K562 (cell line): ENCODE measurements around the gene PRXL2A. TPM values are rescaled to one million over a fixed set of nuclear protein-coding genes. Genes with fewer than 3 reads are reported as not detected.

Experiments
- ATAC-seq: fragments of 200-7000 bp; cut with Tn5 transposase; 3 replicates; pipeline ENCODE4 v1.9.1; 2020; ENCODE audit warnings: moderate library complexity
- BruUV-seq: library from RNA; stranded (reverse); fragments of 400-500 nt; replicated peaks from 2 replicates; lab custom pipeline; 2021; lab: Mats Ljungman, UMichigan
- CTCF ChIA-PET: fragments of 300-600 bp; formaldehyde crosslinking; extraction: SDS; loops from one replicate; lab custom pipeline; 2021; ENCODE audit warnings: low intra/inter-chr PET ratio; lab: Yijun Ruan, JAX
- POLR2A ChIA-PET: fragments of 300-600, 350-650 bp; sonication (Branson Sonifier 250); formaldehyde crosslinking; extraction: SDS; loops from one replicate; lab custom pipeline; 2021; ENCODE audit warnings: antibody characterized with exemption, inconsistent platforms; lab: Yijun Ruan, JAX
- DNase-seq, 4 experiments: peaks; one replicate each; pipeline versions ENCODE4 v3.0.0 to v3.0.0-alpha.2; 2011 to 2018; ENCODE audit warnings: low spot score in 3 of 4, mixed read lengths in 3 of 4; ENCODE audit errors: extremely low read depth in 1 of 4
- FAIRE-seq: peaks from 2 replicates; lab custom pipeline; 2011; peaks lifted over from hg19 to GRCh38; lab: Jason Lieb, UNC
- H2AFZ ChIP-seq: 2 replicates; pipeline ENCODE4 v1.6.0; 2011; ENCODE audit warnings: low read depth, low read length, control low read depth, inconsistent platforms
- H3K27ac ChIP-seq: fragments of 200-600 bp; 3 replicates; pipeline ENCODE4 v1.8.0; 2011; ENCODE audit warnings: low read depth, mild to moderate bottlenecking, control low read depth, inconsistent platforms, low read length, moderate library complexity, mixed read lengths; ENCODE audit errors: extremely low read depth
- H3K27me3 ChIP-seq, 2 experiments: fragments of 300-600 bp in 1 of 2; 2 replicates in 1 of 2; 3 replicates in 1 of 2; pipeline versions ENCODE4 v1.6.0 to v1.8.0; 2011; ENCODE audit warnings: inconsistent platforms in 2 of 2, low read length in 2 of 2, mild to moderate bottlenecking in 1 of 2, mixed read lengths in 1 of 2, moderate library complexity in 1 of 2; ENCODE audit not compliant: control insufficient read depth in 2 of 2, insufficient read depth in 2 of 2
- H3K36me3 ChIP-seq: fragments of 300-600 bp; 3 replicates; pipeline ENCODE4 v1.8.0; 2011; ENCODE audit warnings: mild to moderate bottlenecking, low read length, inconsistent platforms; ENCODE audit not compliant: control insufficient read depth, insufficient read depth
- H3K4me1 ChIP-seq, 2 experiments: fragments of 200-600 bp in 1 of 2; replicated peaks in 1 of 2; 2 replicates in 1 of 2; 3 replicates in 1 of 2; pipeline versions ENCODE4 v1.5.1 to v1.8.0; 2011; ENCODE audit warnings: inconsistent platforms in 2 of 2, low read length in 2 of 2, mild to moderate bottlenecking in 1 of 2, mixed read lengths in 1 of 2, moderate library complexity in 1 of 2; ENCODE audit not compliant: control insufficient read depth in 2 of 2, insufficient read depth in 2 of 2
- H3K4me2 ChIP-seq: 2 replicates; pipeline ENCODE4 v1.6.1; 2011; ENCODE audit warnings: low read length, control low read depth, inconsistent platforms, mixed read lengths; ENCODE audit not compliant: insufficient read depth
- H3K4me3 ChIP-seq: fragments of 200-600 bp; sonication (generic), shearing (Covaris generic); 2 replicates; pipeline ENCODE4 v1.5.1; 2016; ENCODE audit warnings: control low read depth, inconsistent platforms
- H3K79me2 ChIP-seq: fragments of 200-600 bp; 3 replicates; pipeline ENCODE4 v1.8.0; 2011; ENCODE audit warnings: low read length, inconsistent platforms; ENCODE audit not compliant: control insufficient read depth, insufficient read depth
- H3K9ac ChIP-seq, 2 experiments: 2 replicates each; pipeline versions ENCODE4 v1.6.0 to v1.6.1; 2011; ENCODE audit warnings: low read depth in 2 of 2, low read length in 2 of 2, control low read depth in 1 of 2, inconsistent platforms in 1 of 2, mild to moderate bottlenecking in 1 of 2, mixed read lengths in 1 of 2; ENCODE audit not compliant: insufficient read depth in 1 of 2
- H3K9me1 ChIP-seq: one replicate; pipeline ENCODE4 v1.6.0; 2011; ENCODE audit warnings: inconsistent platforms, mild to moderate bottlenecking, low read length, moderate library complexity; ENCODE audit not compliant: control insufficient read depth, insufficient read depth
- H3K9me3 ChIP-seq: replicated peaks from 2 replicates; pipeline ENCODE4 v1.5.1; 2011; ENCODE audit warnings: low read depth, low read length, inconsistent platforms; ENCODE audit not compliant: control insufficient read depth, insufficient read depth
- H4K20me1 ChIP-seq: replicated peaks from 2 replicates; pipeline ENCODE4 v1.6.1; 2011; ENCODE audit warnings: low read length, inconsistent platforms, mixed read lengths; ENCODE audit not compliant: control insufficient read depth, insufficient read depth
- CBFA2T2 ChIP-seq: fragments of 450-650 bp; conservative IDR thresholded peaks from 2 replicates; pipeline ENCODE4 v1.6.1; 2017; ENCODE audit warnings: mild to moderate bottlenecking
- CEBPZ ChIP-seq: fragments of 150-350 bp; IDR thresholded peaks from 2 replicates; pipeline ENCODE4 v1.6.1; 2014; ENCODE audit warnings: low read depth, mild to moderate bottlenecking, low read length, borderline replicate concordance
- DEAF1 ChIP-seq: fragments of 450-650 bp; formaldehyde crosslinking; IDR thresholded peaks from 2 replicates; pipeline ENCODE4 v1.4.0; 2020; ENCODE audit warnings: mild to moderate bottlenecking, moderate library complexity
- DPF2 ChIP-seq: fragments of 450-650 bp; IDR thresholded peaks from 2 replicates; pipeline ENCODE4 v1.6.1; 2016
- ESRRB ChIP-seq: fragments of 250-450 bp; sonication (Bioruptor Pico); IDR thresholded peaks from 2 replicates; pipeline ENCODE4 v1.5.0; 2020; ENCODE audit warnings: mild to moderate bottlenecking, moderate library complexity, borderline replicate concordance
- MLLT1 ChIP-seq, 2 experiments: fragments of 450-650 bp; IDR thresholded peaks; 2 replicates each; pipeline ENCODE4 v1.6.1; 2016
- MTA2 ChIP-seq: fragments of 450-650 bp; IDR thresholded peaks from 2 replicates; pipeline ENCODE4 v1.6.1; 2016; ENCODE audit warnings: low read depth
- NR2C2 ChIP-seq, 2 experiments: fragments of 200-800 bp in 1 of 2; sonication (Bioruptor generic) in 1 of 2; sonication (generic) in 1 of 2; formaldehyde crosslinking in 1 of 2; IDR thresholded peaks; 2 replicates each; pipeline versions ENCODE4 v1.6.1 to v1.8.0; 2016 to 2022; ENCODE audit warnings: mild to moderate bottlenecking in 1 of 2, missing compliant biosample characterization in 1 of 2, missing genetic modification characterization in 1 of 2, missing genetic modification reagents in 1 of 2
- RB1 ChIP-seq: fragments of 450-650 bp; IDR thresholded peaks from 2 replicates; pipeline ENCODE4 v1.6.1; 2017; ENCODE audit warnings: low read depth, mild to moderate bottlenecking
- TAL1 ChIP-seq: fragments of 450-650 bp; IDR thresholded peaks from 2 replicates; pipeline ENCODE4 v1.6.1; 2016; ENCODE audit warnings: mild to moderate bottlenecking
- ZMIZ1 ChIP-seq, 2 experiments: fragments of 150-350 bp in 1 of 2; IDR thresholded peaks; 2 replicates each; pipeline ENCODE4 v1.6.1; 2012 to 2016; ENCODE audit warnings: low read depth in 2 of 2, low read length in 2 of 2, mild to moderate bottlenecking in 1 of 2, moderate library complexity in 1 of 2
- WGBS: fragments of 100-300 bp; shearing (Covaris generic); methylation state at CpG from one replicate; pipeline ENCODE4 v1.1.6; 2016; ENCODE audit warnings: low coverage, mixed read lengths; ENCODE audit not compliant: insufficient coverage; ENCODE audit errors: missing lambda C conversion rate; 5-methylcytosine and 5-hydroxymethylcytosine counted together
- in situ Hi-C: fragments of 300-500 bp; cut with MboI; formaldehyde crosslinking; loops from 4 replicates; pipeline ENCODE4 v1.15.0; 2018; ENCODE audit warnings: inconsistent platforms, mixed read lengths
- intact Hi-C: fragments of 100-400 bp; cut with micrococcal nuclease; formaldehyde crosslinking; loops from 2 replicates; pipeline ENCODE4 v1.14.2; 2022
- polyA plus RNA-seq, 8 experiments: library from polyadenylated mRNA; depleted of rRNA in 4 of 8; stranded (reverse) in 5 of 8; unstranded in 3 of 8; fragments of >200 nt; fragmentation: Nextera tagmentation in 2 of 8; fragmentation: Illumina TruSeq in 1 of 8; extraction: Ambion mirVana in 2 of 8; extraction: Trizol in 1 of 8; gene quantifications; 2 replicates each; pipeline versions ENCODE4 v1.2.1 to v1.2.3, GENCODE V29; 2011 to 2014; ENCODE audit warnings: inconsistent platforms in 1 of 8, missing spikeins in 1 of 8
- total RNA-seq, 7 experiments: library from RNA; depleted of rRNA in 6 of 7; stranded (reverse); fragments of >200 nt in 6 of 7; fragmentation: Illumina TruSeq in 2 of 7; extraction: Trizol in 2 of 7; gene quantifications; 2 replicates each; pipeline versions ENCODE4 v1.2.1 to v1.2.3, GENCODE V29; 2011 to 2021; ENCODE audit warnings: low replicate concordance in 1 of 7

Gene PRXL2A
- total and polyA plus RNA-seq, 9 of the 15 experiments (the other 6 are each of a cell fraction or from before 2014, with no cell fraction given): 0.14 to 1.2 (median 0.75) TPM

GRCh38 chr10:80407812-80408241 lies 524 bp upstream of the PRXL2A start:
- 0 out of 2 replicates have a peak, but pooled peaks cover 2% of the 10 kb centered on the region for H3K9me3 ChIP-seq
- H3K79me2 ChIP-seq: no peaks in the 10 kb centered on the region
- no peak overlapping the region for H3K9ac ChIP-seq
- H3K4me2 ChIP-seq: no peak overlapping the region
- no peaks in the 10 kb centered on the region for H3K36me3 ChIP-seq
- POLR2A ChIA-PET: interaction anchor here (0.5 to 1.5 kb wide), 5 partner anchors 12 to 1075 kb away, joined by 3 read pairs; no protein-coding TSS in a partner anchor
- CTCF ChIA-PET: no interaction called here
- no peaks in the 10 kb centered on the region for H3K9me1 ChIP-seq
- no peaks in the 10 kb centered on the region for H4K20me1 ChIP-seq
- FAIRE-seq (no peak), ATAC-seq (no peak), DNase-seq (no peak)
- no TSS peak for BruUV-seq
- peaks cover 6 to 10% of the 10 kb centered on the region in 2 experiments; a peak in 4 of 5 replicates for H3K4me1 ChIP-seq
- in situ Hi-C loops: no loop called here
- no peak overlapping the region for H3K27ac ChIP-seq
- no peak overlapping the region for H3K4me3 ChIP-seq
- WGBS: 49% methylated on average over 15 of the region's 16 CpGs
- H3K27me3 ChIP-seq: peaks cover 15 to 31% of the 10 kb centered on the region in 2 experiments
- intact Hi-C loops: no loop called here
- no peak overlapping the region for H2AFZ ChIP-seq
- TF ChIP-seq CBFA2T2 (no peak), TAL1 (no peak), CEBPZ (no peak), DEAF1 (CRISPR knock-in tag) (no peak), ESRRB (CRISPR knock-in tag) (no peak), ZMIZ1 (IDR thresholded peaks at IDR 0.05; ENCODE audit: low read depth in 2 of 2, low read length in 2 of 2) (no peak), MTA2 (no peak), NR2C2 (CRISPR knock-in tag; IDR thresholded peaks at IDR 0.05) (no peak), NR2C2 (tag; IDR thresholded peaks at IDR 0.05) (no peak), MLLT1 (IDR thresholded peaks at IDR 0.05) (no peak), DPF2 (no peak), RB1 (no peak)
